Glomerular endothelial cell (primary cell): ENCODE data around the gene RPL35. TPM values are rescaled to one million over a fixed set of nuclear protein-coding genes. Genes with fewer than 3 reads are reported as not detected.

Source experiments
- DNase-seq: peaks from one replicate; pipeline ENCODE4 v3.0.0-alpha.2; 2011; ENCODE audit warnings: low read depth, low spot score; ENCODE audit errors: extremely low read depth
- total RNA-seq: library from RNA; depleted of rRNA; stranded (reverse); fragments of >200 nt; gene quantifications from 2 replicates; pipeline ENCODE4 v1.2.3, GENCODE V29; 2015

Gene RPL35
- total RNA-seq, 1 donor from 2014 or later = 1,299 TPM

DNA sequence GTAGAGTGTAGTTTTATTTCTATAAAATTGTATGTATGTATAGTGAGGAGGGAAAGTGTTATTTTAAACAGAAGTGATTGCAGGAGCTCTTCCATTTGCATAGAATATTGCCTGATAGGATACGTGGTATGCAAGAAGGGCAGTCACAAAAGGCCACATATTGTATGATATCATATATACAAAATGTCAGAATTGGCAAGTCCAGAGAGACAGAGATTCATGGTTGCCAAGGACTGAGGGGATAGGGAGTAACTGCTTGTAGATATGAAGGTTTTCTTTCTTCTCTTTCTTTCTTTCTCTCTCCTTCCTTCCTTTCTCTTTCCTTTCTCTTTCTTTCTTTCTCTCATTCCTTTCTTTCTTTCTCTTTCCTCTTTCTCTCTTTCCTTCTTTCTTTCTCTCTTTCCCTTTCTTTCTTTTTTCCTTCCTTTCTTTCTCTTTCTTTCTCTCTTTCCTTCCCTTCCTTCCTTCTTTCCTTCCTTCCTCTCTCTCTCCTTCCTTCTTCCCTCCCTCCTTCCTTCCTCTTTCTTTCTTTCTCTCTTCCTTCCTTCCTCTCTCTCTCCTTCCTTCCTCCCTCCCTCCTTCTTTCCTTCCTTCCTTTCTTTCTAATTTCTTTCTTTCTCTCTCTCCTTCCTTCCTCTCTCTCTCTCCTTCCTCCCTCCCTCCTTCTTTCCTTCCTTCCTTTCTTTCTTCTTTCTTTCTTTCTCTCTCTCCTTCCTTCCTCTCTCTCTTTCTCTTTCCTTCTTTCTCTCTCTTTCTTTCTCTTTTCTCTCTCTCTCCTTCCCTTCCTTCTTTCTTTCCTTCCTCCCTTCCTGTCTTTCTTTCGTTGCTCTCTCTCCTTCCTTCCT is 33.0 kb downstream of the RPL35 start:
- no peak for DNase-seq

- DNase-seq = no peak
These were observed 40.8 kb downstream of the RPL35 start for GRCh38 chr9:124820698-124821623.

DNA sequence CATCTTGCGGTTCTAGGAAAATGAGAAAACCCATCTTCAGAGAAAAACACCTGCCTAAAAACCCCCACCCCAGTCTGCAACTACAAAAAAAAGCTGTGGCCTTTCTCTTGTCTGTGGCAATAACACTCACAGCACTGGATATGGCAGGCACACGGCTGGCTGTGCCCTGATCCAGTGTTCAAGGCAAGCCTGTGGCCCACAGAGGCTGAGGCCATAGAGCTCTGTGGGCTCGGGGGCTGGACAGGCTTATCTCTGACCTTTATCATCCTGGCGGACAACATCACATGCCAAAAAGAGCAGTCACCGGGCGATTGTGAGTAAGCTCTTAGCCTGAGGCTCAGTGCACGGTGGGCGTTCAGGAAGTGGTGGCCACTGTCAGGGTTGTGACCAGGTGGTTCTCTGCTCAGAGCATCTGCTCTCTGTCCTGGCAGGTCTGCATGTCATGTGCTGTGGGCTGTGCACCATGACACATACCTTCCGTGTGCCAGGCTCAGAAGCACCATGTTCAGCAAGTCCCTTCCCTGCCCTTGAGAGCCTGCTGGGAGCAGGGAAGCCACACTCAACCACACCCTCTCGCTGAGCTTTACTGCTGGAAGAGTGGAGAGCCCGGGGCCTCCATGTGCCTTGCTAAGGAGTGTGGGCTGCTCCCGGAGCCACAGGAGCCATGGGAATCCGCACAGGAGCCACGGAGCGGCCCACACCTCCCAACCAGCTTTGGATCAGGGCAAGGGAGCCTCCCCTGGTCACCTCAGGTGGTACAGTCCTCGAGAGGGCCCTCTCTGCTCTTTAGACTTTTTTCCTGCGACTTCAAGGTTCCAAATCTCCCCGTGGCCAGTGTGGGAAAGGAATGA is 43.1 kb downstream of the RPL35 start:
- no peak for DNase-seq

GRCh38 chr9:124815601-124816000 is 46.2 kb downstream of the RPL35 start:
- DNase-seq = no peak

GRCh38 chr9:124814164-124814535 is 47.6 kb downstream of the RPL35 start:
- no peak for DNase-seq

DNA sequence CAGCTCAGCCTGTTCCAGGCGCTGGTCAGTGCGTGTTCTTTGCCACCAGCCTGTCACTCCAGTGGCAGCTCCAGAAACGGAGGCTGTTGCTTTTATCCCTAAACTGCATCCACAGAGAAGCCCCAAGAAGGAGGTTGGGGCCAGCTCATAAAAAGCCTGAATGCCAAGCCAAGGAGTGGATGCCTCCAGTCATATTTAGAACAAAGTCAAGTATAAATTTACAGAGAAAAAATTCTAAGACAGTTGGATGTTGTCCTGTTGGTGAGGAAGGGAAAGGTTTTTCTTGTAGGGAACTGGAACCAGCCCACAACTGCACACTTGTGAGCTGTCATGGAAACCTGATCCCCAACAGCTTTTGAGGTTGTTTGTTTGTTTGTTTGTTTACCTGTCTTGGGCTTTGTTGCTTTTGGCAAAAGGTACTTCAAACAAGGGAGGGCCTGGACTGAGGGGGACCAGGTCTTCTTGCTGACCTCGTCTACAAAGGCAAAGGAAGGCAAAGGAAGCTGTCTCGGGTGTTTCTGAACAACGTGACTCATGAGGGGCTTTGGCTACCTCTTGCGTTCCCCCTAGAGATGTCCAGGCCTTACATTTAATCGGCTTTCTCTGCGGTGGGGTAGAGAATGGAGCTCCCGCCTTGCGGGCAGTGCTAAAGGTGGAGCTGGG is 48.1 kb downstream of the RPL35 start:
- DNase-seq = no peak

- no peak for DNase-seq
These were observed 48.7 kb downstream of the RPL35 start for GRCh38 chr9:124813041-124813440.

GRCh38 chr9:124812441-124812876 is 49.3 kb downstream of the RPL35 start:
- DNase-seq = no peak

- DNase-seq = no peak
These were observed 50.9 kb downstream of the RPL35 start for GRCh38 chr9:124810663-124811355.

DNA sequence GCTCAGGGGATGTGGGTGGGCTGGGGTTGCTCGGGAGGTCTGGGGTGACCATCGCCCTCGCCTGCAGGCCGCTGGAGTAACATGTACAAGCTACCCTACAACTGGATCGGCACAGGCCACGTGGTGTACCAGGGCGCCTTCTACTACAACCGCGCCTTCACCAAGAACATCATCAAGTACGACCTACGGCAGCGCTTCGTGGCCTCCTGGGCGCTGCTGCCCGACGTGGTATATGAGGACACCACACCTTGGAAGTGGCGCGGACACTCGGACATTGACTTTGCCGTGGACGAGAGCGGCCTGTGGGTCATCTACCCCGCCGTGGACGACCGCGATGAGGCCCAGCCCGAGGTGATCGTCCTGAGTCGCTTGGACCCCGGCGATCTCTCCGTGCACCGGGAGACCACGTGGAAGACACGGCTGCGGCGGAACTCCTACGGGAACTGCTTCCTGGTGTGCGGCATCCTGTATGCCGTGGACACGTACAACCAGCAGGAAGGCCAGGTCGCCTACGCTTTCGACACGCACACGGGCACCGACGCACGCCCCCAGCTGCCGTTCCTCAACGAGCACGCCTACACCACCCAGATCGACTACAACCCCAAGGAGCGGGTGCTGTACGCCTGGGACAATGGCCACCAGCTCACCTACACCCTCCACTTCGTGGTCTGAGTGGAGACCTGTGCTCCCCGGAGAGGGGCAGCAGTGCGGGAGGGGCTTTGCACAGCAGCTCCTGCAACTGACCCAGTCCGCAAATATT is 51.8 kb downstream of the RPL35 start:
- no peak for DNase-seq

DNA sequence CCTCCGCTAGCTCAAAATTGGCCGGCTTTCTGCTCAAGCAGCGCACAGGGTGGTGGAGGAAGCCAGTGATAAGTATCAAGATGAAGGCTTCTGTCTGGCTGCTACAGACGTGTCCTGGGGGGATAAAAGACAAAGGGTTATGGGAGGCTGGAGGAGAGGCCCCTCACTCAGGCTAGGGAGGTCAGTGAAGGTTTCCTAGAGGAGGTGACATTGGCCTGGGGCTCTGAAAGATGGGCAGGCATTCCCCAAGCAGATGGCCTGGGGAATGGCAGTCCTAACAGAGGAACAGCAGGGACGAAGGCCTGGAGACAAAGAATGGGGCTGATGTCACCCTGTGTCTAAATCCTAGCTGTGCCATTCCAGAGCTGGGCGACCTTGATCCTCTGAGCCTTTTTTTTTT is 52.5 kb downstream of the RPL35 start:
- no peak for DNase-seq

DNA sequence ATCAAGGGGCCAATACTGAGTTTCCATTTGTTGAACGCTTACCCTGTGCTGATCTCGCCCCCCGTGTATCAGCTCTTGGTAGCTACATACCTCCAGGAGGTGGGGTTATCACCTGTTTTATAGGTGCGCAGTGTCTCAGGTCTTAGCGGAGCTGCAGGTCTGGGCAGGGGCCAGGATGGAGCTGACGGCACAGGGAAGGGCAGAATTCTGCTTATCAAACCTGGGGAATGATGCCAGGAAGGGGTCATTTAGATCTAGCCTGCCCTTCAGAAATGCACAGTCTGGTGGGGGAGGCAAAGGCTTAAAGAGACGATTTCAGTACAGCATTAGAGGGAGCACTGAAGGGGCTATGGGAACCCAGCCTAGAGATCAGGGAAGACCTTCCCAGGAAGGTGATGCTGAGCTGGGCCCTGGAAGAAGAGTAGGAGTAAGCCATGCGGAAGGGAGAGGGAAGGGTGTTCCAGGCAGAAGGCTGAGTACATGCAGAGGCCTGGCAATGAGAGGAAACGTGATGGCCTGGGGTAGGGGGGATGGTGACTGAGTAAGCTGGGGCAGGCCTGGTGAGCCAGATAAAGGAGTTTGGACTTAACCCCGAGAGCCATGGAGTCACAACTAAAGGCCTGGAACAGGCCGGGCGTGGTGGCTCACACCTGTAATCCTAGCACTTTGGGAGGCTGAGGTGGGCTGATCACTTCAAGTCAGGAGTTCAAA is 53.4 kb downstream of the RPL35 start:
- DNase-seq = no peak

Other genes starting within 250 kb of the RPL35 start
- gene NR6A1, start 90.6 kb downstream of the RPL35 start, total RNA-seq = 0.10 and 1.3 TPM in 2 replicates
- 4.0 and 5.7 TPM in 2 replicates for gene OLFML2A, start 84.8 kb downstream of the RPL35 start, total RNA-seq
- gene WDR38, start 8.5 kb downstream of the RPL35 start, total RNA-seq = not detected in 2 replicates
- 36.8 and 52.8 TPM in 2 replicates for gene ARPC5L, start 173 bp upstream of the RPL35 start, total RNA-seq
- 14.6 and 16.3 TPM in 2 replicates for gene GOLGA1, start 79.1 kb upstream of the RPL35 start, total RNA-seq